SK-N-MC (cell line): Measurements from ENCODE around the gene PDK1.

Experiments used
- EZH2 ChIP-seq: fragments of 200-600 bp; sonication (generic); IDR thresholded peaks from one replicate; pipeline ENCODE4 v1.6.1; 2017; ENCODE audit warnings: antibody characterized with exemption
- FOXP2 ChIP-seq: optimal IDR thresholded peaks from 2 replicates; pipeline ENCODE3; 2011; ENCODE audit warnings: mild to moderate bottlenecking, moderate library complexity; ENCODE audit not compliant: insufficient read depth; ENCODE audit errors: extremely low read length, control extremely low read depth
- POLR2AphosphoS5 ChIP-seq: IDR thresholded peaks from 2 replicates; pipeline ENCODE4 v1.6.1; 2012; ENCODE audit warnings: mild to moderate bottlenecking, low read depth, low read length, borderline replicate concordance

DNA sequence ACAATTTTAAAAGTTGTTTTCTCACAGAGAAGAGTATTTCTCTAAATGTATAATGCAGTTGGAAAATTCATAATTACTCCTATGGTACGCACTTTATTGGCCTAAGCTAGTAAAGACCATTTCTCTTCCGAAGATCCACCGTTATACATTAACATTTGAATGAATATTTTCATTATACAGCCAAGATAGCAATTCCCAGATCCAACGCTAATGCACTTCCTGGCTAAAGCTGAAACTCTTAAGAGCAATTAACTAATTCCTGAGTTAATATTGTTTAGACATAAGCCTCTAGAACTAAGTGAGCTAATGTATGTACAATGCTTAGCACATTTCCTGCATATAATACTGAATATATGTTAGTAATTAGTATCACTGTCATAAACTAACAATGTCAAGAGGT is 56.2 kb downstream of the PDK1 start:
- TF ChIP-seq EZH2 (no peak), POLR2AphosphoS5 (no peak), FOXP2 (no peak)
